Brain microvascular endothelial cell (primary cell): Measurements from ENCODE around the gene PLSCR4.
A peak's percentile ranks its signal among the peaks of the same experiment; 100 is the strongest.

ENCODE experiments used
- DNase-seq: peaks from one replicate; pipeline ENCODE4 v3.0.0-alpha.2; 2020
- H3K27ac ChIP-seq: fragments of 250-450 bp; sonication (Bioruptor Pico); 2 replicates; pipeline ENCODE4 v1.5.1; 2020; ENCODE audit warnings: mild to moderate bottlenecking, moderate library complexity
- H3K27me3 ChIP-seq: fragments of 250-450 bp; sonication (Bioruptor Pico); replicated peaks from 2 replicates; pipeline ENCODE4 v1.5.1; 2020; ENCODE audit warnings: mild to moderate bottlenecking
- H3K36me3 ChIP-seq: fragments of 250-450 bp; sonication (Bioruptor Pico); replicated peaks from 2 replicates; pipeline ENCODE4 v1.5.1; 2020; ENCODE audit warnings: mild to moderate bottlenecking
- H3K4me3 ChIP-seq: 2 replicates; pipeline ENCODE4 v1.5.1; 2011; ENCODE audit warnings: low read depth, mild to moderate bottlenecking, control low read depth, low read length, moderate library complexity
- in situ Hi-C: cut with HindIII; loops from 2 replicates; pipeline ENCODE4 v1.10.0; 2017; ENCODE audit warnings: low sequenced_read_pairs, low pct_ligation_motif_present
- TF ChIP-seq, protein P1 (sequence below): IDR thresholded peaks from 2 replicates; pipeline ENCODE4 v1.5.1; 2011; ENCODE audit warnings: low read depth, mild to moderate bottlenecking, moderate library complexity, low read length, control low read depth, inconsistent platforms; ENCODE audit errors: missing control alignments

Gene PLSCR4

GRCh38 chr3:146277953-146278631, 27.2 kb upstream of the PLSCR4 start:
- H3K27me3 ChIP-seq: no peaks in the 10 kb centered on the region
- TF ChIP-seq, protein P1, sequence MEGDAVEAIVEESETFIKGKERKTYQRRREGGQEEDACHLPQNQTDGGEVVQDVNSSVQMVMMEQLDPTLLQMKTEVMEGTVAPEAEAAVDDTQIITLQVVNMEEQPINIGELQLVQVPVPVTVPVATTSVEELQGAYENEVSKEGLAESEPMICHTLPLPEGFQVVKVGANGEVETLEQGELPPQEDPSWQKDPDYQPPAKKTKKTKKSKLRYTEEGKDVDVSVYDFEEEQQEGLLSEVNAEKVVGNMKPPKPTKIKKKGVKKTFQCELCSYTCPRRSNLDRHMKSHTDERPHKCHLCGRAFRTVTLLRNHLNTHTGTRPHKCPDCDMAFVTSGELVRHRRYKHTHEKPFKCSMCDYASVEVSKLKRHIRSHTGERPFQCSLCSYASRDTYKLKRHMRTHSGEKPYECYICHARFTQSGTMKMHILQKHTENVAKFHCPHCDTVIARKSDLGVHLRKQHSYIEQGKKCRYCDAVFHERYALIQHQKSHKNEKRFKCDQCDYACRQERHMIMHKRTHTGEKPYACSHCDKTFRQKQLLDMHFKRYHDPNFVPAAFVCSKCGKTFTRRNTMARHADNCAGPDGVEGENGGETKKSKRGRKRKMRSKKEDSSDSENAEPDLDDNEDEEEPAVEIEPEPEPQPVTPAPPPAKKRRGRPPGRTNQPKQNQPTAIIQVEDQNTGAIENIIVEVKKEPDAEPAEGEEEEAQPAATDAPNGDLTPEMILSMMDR: no peak
- in situ Hi-C loops: no loop called here
- peak; percentile 71 for DNase-seq
- no peak overlapping the region for H3K4me3 ChIP-seq
- peak overlapping the region; percentile 72 for H3K27ac ChIP-seq
- no peaks in the 10 kb centered on the region for H3K36me3 ChIP-seq

DNA sequence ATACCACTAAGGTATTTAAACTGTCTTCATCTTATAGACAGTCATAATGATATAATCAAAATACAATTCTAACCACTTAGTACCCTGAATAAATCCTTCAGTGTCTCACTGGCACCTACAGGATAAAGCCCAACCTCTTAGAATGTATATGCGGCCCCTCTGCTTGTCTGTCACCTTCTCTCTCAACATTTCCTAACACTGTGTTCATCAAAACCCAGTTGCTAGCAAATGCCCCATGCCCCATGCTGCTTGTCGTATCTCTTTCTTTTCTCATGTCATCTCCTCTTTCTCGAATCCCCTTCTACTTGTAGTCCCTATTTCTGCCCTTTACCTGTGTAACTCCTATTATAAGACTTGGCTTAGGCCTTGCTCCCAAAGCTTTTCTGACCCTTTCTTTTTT, 24.6 kb upstream of the PLSCR4 start:
- in situ Hi-C loops: no loop called here
- TF ChIP-seq, protein P1: no peak
- Histone ChIP-seq H3K36me3 (no peaks in the 10 kb centered on the region), H3K4me3 (no peak overlapping the region), H3K27ac (peak overlapping the region; percentile 87), H3K27me3 (no peaks in the 10 kb centered on the region)
- no peak for DNase-seq

- H3K4me3 ChIP-seq: no peak overlapping the region
- TF ChIP-seq, protein P1: no peak
- in situ Hi-C loops: no loop called here
- peak; percentile 80 for DNase-seq
- H3K27ac ChIP-seq: peak overlapping the region; percentile 89
- no peaks in the 10 kb centered on the region for H3K36me3 ChIP-seq
- no peaks in the 10 kb centered on the region for H3K27me3 ChIP-seq
Observed at GRCh38 chr3:146274833-146275232, 23.9 kb upstream of the PLSCR4 start.

DNA sequence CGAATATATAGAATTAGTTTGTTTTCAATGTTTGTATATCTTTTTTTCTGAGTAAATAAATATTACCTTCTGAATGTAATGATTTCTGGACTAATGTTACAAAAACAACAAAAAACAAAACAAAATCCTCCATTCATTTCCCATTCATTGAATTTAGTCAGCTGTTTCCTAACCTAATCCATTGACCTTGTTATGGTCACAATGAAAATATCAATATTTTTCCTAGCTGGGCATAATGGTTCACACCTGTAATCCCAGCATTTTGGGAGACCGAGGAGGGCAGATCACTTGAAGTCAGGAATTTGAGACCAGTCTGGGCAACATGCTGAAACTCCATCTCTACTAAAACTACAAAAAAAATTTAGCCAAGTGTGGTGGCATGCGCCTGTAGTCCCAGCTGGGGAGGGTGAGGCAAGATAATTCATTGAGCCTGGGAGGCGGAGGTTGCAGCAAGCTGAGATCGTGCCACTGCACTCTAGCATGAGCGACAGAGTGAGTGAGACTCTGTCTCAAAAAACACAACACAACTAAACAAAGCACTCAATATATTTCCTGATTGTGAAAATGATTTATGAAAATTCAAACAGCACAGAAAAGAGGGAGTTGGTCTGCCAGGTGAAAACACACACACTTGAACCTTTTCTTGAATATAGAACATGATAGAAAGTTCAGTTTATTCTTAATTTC, 23.0 kb upstream of the PLSCR4 start:
- in situ Hi-C loops: no loop called here
- TF ChIP-seq, protein P1: no peak
- no peak for DNase-seq
- no peaks in the 10 kb centered on the region for H3K27me3 ChIP-seq
- no peak overlapping the region for H3K4me3 ChIP-seq
- H3K36me3 ChIP-seq: no peaks in the 10 kb centered on the region
- H3K27ac ChIP-seq: peak overlapping the region; percentile 89

DNA sequence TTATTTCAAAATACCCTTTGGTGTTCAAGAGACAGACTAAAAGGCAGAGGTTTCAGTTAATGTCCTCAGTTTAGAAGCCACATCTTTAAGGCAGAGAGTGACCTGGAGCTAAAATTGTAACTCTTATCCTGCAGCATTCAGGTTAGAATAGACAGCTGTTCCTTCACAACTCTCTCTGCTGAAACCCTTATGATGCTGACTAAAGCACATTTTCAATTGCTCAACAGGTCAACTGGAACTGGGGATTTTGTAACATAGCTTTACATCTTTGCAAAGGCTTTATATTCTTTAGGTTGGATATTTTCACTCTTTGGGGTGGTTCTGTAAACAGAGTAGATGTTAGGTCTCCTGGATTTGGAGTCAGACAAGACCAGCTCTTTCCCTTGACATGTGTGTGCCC, 20.3 kb upstream of the PLSCR4 start:
- Histone ChIP-seq H3K4me3 (no peak overlapping the region), H3K27me3 (no peaks in the 10 kb centered on the region), H3K27ac (no peak overlapping the region), H3K36me3 (no peaks in the 10 kb centered on the region)
- TF ChIP-seq, protein P1: no peak
- in situ Hi-C loops: no loop called here
- DNase-seq: no peak
